Measurements from ENCODE around the gene PRRX2.

DNA sequence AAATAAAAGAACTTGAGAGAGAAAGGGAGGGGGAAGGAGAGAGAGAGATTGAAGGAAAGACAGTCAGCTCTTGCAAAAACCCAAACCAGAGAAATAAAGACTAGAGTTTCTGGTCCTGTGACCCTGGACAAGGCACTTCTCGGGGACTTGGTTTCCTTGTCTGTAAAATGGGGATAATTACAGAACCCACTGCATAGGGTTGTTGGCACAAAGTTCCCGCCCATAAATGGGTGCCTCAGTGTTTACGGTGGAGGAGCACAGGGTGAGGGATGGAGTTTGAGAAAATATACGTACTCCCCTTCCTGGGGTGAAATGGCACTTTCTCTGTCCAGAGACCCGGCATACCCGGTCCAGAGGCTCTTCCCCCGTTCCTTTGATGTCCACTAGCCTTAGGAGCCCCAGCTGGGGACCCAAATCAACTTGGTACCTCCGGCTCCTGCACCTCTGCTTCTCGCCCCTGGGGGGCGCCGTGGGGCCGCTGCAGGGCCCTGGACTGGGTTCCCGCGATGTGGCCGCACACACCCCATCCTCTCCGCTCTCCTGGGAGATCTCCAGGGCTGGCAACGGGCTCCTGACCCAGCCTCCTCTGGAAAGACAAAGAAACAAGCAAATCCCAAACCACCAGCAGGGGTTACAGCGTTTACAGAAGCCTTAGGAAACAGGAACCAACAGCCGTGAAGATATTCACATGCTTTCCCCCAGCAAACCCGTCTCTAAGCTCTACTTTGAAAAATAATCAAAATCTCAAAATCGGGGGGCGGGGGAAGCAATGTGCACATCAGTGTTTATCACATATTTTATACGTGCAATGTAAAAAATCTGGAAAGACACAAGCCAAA is 61.1 kb downstream of the PRRX2 start:
- TF ChIP-seq, protein P1, sequence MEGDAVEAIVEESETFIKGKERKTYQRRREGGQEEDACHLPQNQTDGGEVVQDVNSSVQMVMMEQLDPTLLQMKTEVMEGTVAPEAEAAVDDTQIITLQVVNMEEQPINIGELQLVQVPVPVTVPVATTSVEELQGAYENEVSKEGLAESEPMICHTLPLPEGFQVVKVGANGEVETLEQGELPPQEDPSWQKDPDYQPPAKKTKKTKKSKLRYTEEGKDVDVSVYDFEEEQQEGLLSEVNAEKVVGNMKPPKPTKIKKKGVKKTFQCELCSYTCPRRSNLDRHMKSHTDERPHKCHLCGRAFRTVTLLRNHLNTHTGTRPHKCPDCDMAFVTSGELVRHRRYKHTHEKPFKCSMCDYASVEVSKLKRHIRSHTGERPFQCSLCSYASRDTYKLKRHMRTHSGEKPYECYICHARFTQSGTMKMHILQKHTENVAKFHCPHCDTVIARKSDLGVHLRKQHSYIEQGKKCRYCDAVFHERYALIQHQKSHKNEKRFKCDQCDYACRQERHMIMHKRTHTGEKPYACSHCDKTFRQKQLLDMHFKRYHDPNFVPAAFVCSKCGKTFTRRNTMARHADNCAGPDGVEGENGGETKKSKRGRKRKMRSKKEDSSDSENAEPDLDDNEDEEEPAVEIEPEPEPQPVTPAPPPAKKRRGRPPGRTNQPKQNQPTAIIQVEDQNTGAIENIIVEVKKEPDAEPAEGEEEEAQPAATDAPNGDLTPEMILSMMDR (conservative IDR thresholded peaks at IDR 0.05; ENCODE audit: low read depth, low read length) = peak; percentile 88
- TF ChIP-seq POLR2A (IDR thresholded peaks at IDR 0.05; ENCODE audit: low read depth, low read length) (no peak), CHD1 (IDR thresholded peaks at IDR 0.05; ENCODE audit: low read depth, low read length) (no peak), CEBPB (IDR thresholded peaks at IDR 0.05; ENCODE audit: low read depth, low read length) (no peak), MAFK (IDR thresholded peaks at IDR 0.05; ENCODE audit: low read depth, low read length) (no peak), SMC3 (IDR thresholded peaks at IDR 0.05; ENCODE audit: low read depth, low read length) (peak; percentile 81), RAD21 (IDR thresholded peaks at IDR 0.05; ENCODE audit: low read length) (peak; percentile 77), BHLHE40 (IDR thresholded peaks at IDR 0.05; ENCODE audit: low read depth, low read length) (no peak), NFE2L2 (IDR thresholded peaks at IDR 0.05; ENCODE audit: low read depth, low read length) (no peak), FOS (IDR thresholded peaks at IDR 0.05; ENCODE audit: low read depth, low read length) (no peak), MXI1 (IDR thresholded peaks at IDR 0.05; ENCODE audit: borderline replicate concordance, low read depth, low read length) (no peak), MAZ (IDR thresholded peaks at IDR 0.05; ENCODE audit: borderline replicate concordance, low read depth, low read length) (0 out of 2 replicates have a peak, but pooled peaks have one; percentile 46)
- TF ChIP-seq, protein P2, sequence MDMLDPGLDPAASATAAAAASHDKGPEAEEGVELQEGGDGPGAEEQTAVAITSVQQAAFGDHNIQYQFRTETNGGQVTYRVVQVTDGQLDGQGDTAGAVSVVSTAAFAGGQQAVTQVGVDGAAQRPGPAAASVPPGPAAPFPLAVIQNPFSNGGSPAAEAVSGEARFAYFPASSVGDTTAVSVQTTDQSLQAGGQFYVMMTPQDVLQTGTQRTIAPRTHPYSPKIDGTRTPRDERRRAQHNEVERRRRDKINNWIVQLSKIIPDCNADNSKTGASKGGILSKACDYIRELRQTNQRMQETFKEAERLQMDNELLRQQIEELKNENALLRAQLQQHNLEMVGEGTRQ (IDR thresholded peaks at IDR 0.05; ENCODE audit: low read depth, low read length) = no peak

All from IMR-90 (cell line).